Measurements from ENCODE around the gene ZFPL1.
A peak's percentile ranks its signal among the peaks of the same experiment; 100 is the strongest.

ZFPL1 gene

GRCh38 chr11:65130631-65131416 is 46.8 kb downstream of the ZFPL1 start:
- DNase-seq, result no peak

- no peak for DNase-seq
Observed at GRCh38 chr11:65131417-65131776, 47.4 kb downstream of the ZFPL1 start.

- DNase-seq, result no peak
Observed at GRCh38 chr11:65131895-65132237, 47.8 kb downstream of the ZFPL1 start.

- DNase-seq, result no peak
Observed at GRCh38 chr11:65132238-65132987, 48.4 kb downstream of the ZFPL1 start.

GRCh38 chr11:65132988-65133700 is 49.1 kb downstream of the ZFPL1 start:
- peak; percentile 77 to 80 for DNase-seq

GRCh38 chr11:65133724-65134123 is 49.7 kb downstream of the ZFPL1 start:
- no peak for DNase-seq

GRCh38 chr11:65134240-65134951 is 50.4 kb downstream of the ZFPL1 start, which contains the start of gene SYVN1:
Gene SYVN1, minus strand, starts transcription at chr11:65134519. Its CDS starts 918 bp downstream, at chr11:65133601.
- peak; percentile 95 to 96 for DNase-seq

- peak; percentile 78 to 84 for DNase-seq
Observed at GRCh38 chr11:65134952-65135632, 51.1 kb downstream of the ZFPL1 start.

- DNase-seq, result no peak
Observed at GRCh38 chr11:65135633-65136145, 51.7 kb downstream of the ZFPL1 start.

- no peak for DNase-seq
Observed at GRCh38 chr11:65136515-65137096, 52.6 kb downstream of the ZFPL1 start.

All from activated T-cell treated with anti-CD3 and anti-CD28 coated beads, Interleukin-2, amount 50 U/mL, for 48 hours (primary cell).